H1 (cell line): Measurements from ENCODE around the gene H1-8. TPM values are rescaled to one million over a fixed set of nuclear protein-coding genes. Genes with fewer than 3 reads are reported as not detected.

Experiments
- CTCF ChIA-PET: fragments of 300-600 bp; sonication (Branson Sonifier 250); formaldehyde crosslinking; loops from one replicate; lab custom pipeline; 2021; ENCODE audit not compliant: partially characterized antibody; lab: Charles Lee
- POLR2A ChIA-PET: fragments of 300-600 bp; sonication (Branson Sonifier 250); formaldehyde crosslinking; loops from one replicate; lab custom pipeline; 2021; ENCODE audit warnings: inconsistent platforms; ENCODE audit not compliant: partially characterized antibody; lab: Charles Lee
- DNase-seq, 2 experiments: peaks; one replicate each; pipeline versions ENCODE4 v3.0.0 to v3.0.0-alpha.2; 2010 to 2022; ENCODE audit warnings: low spot score in 2 of 2, low read depth in 1 of 2, mixed read lengths in 1 of 2
- FAIRE-seq: peaks from 2 replicates; lab custom pipeline; 2011; peaks lifted over from hg19 to GRCh38; lab: Jason Lieb, UNC
- H2AFZ ChIP-seq: 2 replicates; pipeline ENCODE4 v1.8.1; 2012; ENCODE audit warnings: low read length, inconsistent platforms
- H2AK5ac ChIP-seq: 2 replicates; pipeline ENCODE4 v1.6.1; 2013; ENCODE audit warnings: low read depth, low read length
- H2BK120ac ChIP-seq: replicated peaks from 2 replicates; pipeline ENCODE3; 2013; ENCODE audit warnings: low read depth, low read length, inconsistent platforms
- H2BK12ac ChIP-seq: 2 replicates; pipeline ENCODE4 v1.6.1; 2013; ENCODE audit warnings: low read depth, low read length
- H2BK15ac ChIP-seq: 2 replicates; pipeline ENCODE4 v1.6.1; 2013; ENCODE audit warnings: low read length
- H2BK20ac ChIP-seq: 2 replicates; pipeline ENCODE4 v1.6.1; 2013; ENCODE audit warnings: low read length
- H2BK5ac ChIP-seq: 2 replicates; pipeline ENCODE4 v1.6.1; 2013; ENCODE audit warnings: low read depth, low read length
- H3K14ac ChIP-seq: 2 replicates; pipeline ENCODE4 v1.6.1; 2013; ENCODE audit warnings: inconsistent platforms; ENCODE audit not compliant: insufficient read length
- H3K18ac ChIP-seq: 2 replicates; pipeline ENCODE4 v1.6.1; 2013; ENCODE audit warnings: low read length; ENCODE audit errors: extremely low read depth
- H3K23ac ChIP-seq: 2 replicates; pipeline ENCODE4 v1.6.1; 2013; ENCODE audit warnings: inconsistent platforms; ENCODE audit not compliant: insufficient read length
- H3K23me2 ChIP-seq: 2 replicates; pipeline ENCODE4 v1.6.1; 2013; ENCODE audit warnings: low read depth, low read length
- H3K27ac ChIP-seq: 2 replicates; pipeline ENCODE4 v1.6.1; 2011; ENCODE audit warnings: low read depth, low read length, inconsistent platforms
- H3K27me3 ChIP-seq, 4 experiments: replicated peaks in 1 of 4; 1 replicate in 1 of 4; 2 replicates in 3 of 4; pipeline versions ENCODE4 v1.6.1 to v1.8.1; 2011 to 2013; ENCODE audit warnings: low read length in 3 of 4, mild to moderate bottlenecking in 3 of 4, inconsistent platforms in 2 of 4, mixed read lengths in 2 of 4, moderate library complexity in 1 of 4; ENCODE audit not compliant: control insufficient read depth in 3 of 4, insufficient read depth in 3 of 4; ENCODE audit errors: extremely low read depth in 1 of 4
- H3K36me3 ChIP-seq, 4 experiments: 2 replicates each; pipeline versions ENCODE4 v1.6.1 to v1.8.1; 2011 to 2013; ENCODE audit warnings: mild to moderate bottlenecking in 4 of 4, low read length in 3 of 4, moderate library complexity in 2 of 4, control low read depth in 1 of 4, inconsistent platforms in 1 of 4; ENCODE audit not compliant: insufficient read depth in 4 of 4, control insufficient read depth in 2 of 4
- H3K4ac ChIP-seq: replicated peaks from 2 replicates; pipeline ENCODE3; 2013; ENCODE audit warnings: low read length, low read depth, mixed read lengths, inconsistent platforms; ENCODE audit not compliant: insufficient read length
- H3K4me1 ChIP-seq, 4 experiments: replicated peaks in 1 of 4; 1 replicate in 1 of 4; 2 replicates in 3 of 4; pipeline versions ENCODE4 v1.6.1 to v1.8.1; 2011 to 2013; ENCODE audit warnings: low read length in 3 of 4, inconsistent platforms in 2 of 4, mixed read lengths in 1 of 4; ENCODE audit not compliant: insufficient read depth in 4 of 4, control insufficient read depth in 3 of 4
- H3K4me2 ChIP-seq, 2 experiments: 2 replicates each; pipeline versions ENCODE4 v1.6.1 to v1.8.1; 2011 to 2013; ENCODE audit warnings: low read depth in 2 of 2, low read length in 2 of 2, control low read depth in 1 of 2, inconsistent platforms in 1 of 2, mild to moderate bottlenecking in 1 of 2; ENCODE audit not compliant: insufficient read depth in 1 of 2
- H3K4me3 ChIP-seq, 4 experiments: fragments of 200-600, 300-600 bp in 1 of 4; sonication (generic), shearing (Covaris generic), sonication (Bioruptor Twin) in 1 of 4; 2 replicates each; pipeline versions ENCODE4 v1.5.1 to v1.8.1; 2011 to 2016; ENCODE audit warnings: low read length in 4 of 4, low read depth in 3 of 4, control low read depth in 2 of 4, inconsistent platforms in 2 of 4, mild to moderate bottlenecking in 2 of 4, mixed read lengths in 1 of 4, moderate library complexity in 1 of 4; ENCODE audit not compliant: insufficient read depth in 2 of 4; ENCODE audit errors: extremely low read depth in 1 of 4
- H3K56ac ChIP-seq: replicated peaks from 2 replicates; pipeline ENCODE3; 2013; ENCODE audit warnings: low read depth, mild to moderate bottlenecking, mixed read lengths, low read length, inconsistent platforms; ENCODE audit not compliant: insufficient read length
- H3K79me1 ChIP-seq: 2 replicates; pipeline ENCODE4 v1.6.1; 2013; ENCODE audit warnings: low read depth, low read length, control low read depth
- H3K79me2 ChIP-seq, 2 experiments: 2 replicates each; pipeline versions ENCODE4 v1.6.1 to v1.8.1; 2012 to 2013; ENCODE audit warnings: low read length in 2 of 2, mild to moderate bottlenecking in 2 of 2, inconsistent platforms in 1 of 2; ENCODE audit not compliant: insufficient read depth in 2 of 2, control insufficient read depth in 1 of 2
- H3K9ac ChIP-seq, 4 experiments: replicated peaks in 1 of 4; 1 replicate in 1 of 4; 2 replicates in 3 of 4; pipeline versions ENCODE4 v1.6.1 to v1.8.1; 2011 to 2013; ENCODE audit warnings: low read depth in 3 of 4, low read length in 3 of 4, control low read depth in 2 of 4, mild to moderate bottlenecking in 2 of 4, moderate library complexity in 2 of 4, inconsistent platforms in 1 of 4; ENCODE audit errors: extremely low read depth in 1 of 4
- H3K9me3 ChIP-seq, 2 experiments: 2 replicates each; pipeline versions ENCODE4 v1.6.1 to v1.8.1; 2012 to 2013; ENCODE audit warnings: mild to moderate bottlenecking in 2 of 2, moderate library complexity in 2 of 2, control low read depth in 1 of 2, inconsistent platforms in 1 of 2, low read depth in 1 of 2, low read length in 1 of 2, mixed read lengths in 1 of 2; ENCODE audit not compliant: insufficient read depth in 2 of 2
- H4K20me1 ChIP-seq, 2 experiments: replicated peaks in 1 of 2; 2 replicates each; pipeline versions ENCODE3 to v1.8.1; 2011 to 2013; ENCODE audit warnings: inconsistent platforms in 2 of 2, low read length in 2 of 2, mild to moderate bottlenecking in 1 of 2; ENCODE audit not compliant: insufficient read depth in 2 of 2, control insufficient read depth in 1 of 2
- H4K5ac ChIP-seq: 2 replicates; pipeline ENCODE4 v1.6.1; 2013; ENCODE audit warnings: low read length, low read depth, mixed read lengths, inconsistent platforms; ENCODE audit not compliant: insufficient read length
- H4K8ac ChIP-seq: 2 replicates; pipeline ENCODE4 v1.8.0; 2013; ENCODE audit warnings: mild to moderate bottlenecking, moderate library complexity, low read length, inconsistent platforms; ENCODE audit not compliant: insufficient read depth; ENCODE audit errors: extremely low read depth
- H4K91ac ChIP-seq: replicated peaks from 2 replicates; pipeline ENCODE3; 2013; ENCODE audit warnings: low read length, mixed read lengths, inconsistent platforms; ENCODE audit not compliant: insufficient read length
- ASH2L ChIP-seq: fragments of 200-600, 300-600 bp; sonication (generic); IDR thresholded peaks from one replicate; pipeline ENCODE4 v1.7.1; 2017; ENCODE audit warnings: low read length
- E2F6 ChIP-seq: IDR thresholded peaks from 2 replicates; pipeline ENCODE4 v1.6.1; 2012; ENCODE audit warnings: inconsistent platforms
- EGR1 ChIP-seq: IDR thresholded peaks from 2 replicates; pipeline ENCODE4 v1.6.1; 2011; ENCODE audit warnings: low read depth, low read length, borderline replicate concordance
- EP300 ChIP-seq, 2 experiments: IDR thresholded peaks; 1 replicate in 1 of 2; 2 replicates in 1 of 2; pipeline ENCODE4 v1.6.1; 2011 to 2012; ENCODE audit warnings: low read depth in 2 of 2, low read length in 2 of 2, mild to moderate bottlenecking in 2 of 2, borderline replicate concordance in 1 of 2, inconsistent platforms in 1 of 2, moderate library complexity in 1 of 2
- KDM1A ChIP-seq: fragments of 200-600, 300-600 bp; sonication (generic); IDR thresholded peaks from 2 replicates; pipeline ENCODE4 v1.7.1; 2016; ENCODE audit warnings: mild to moderate bottlenecking, low read length, borderline replicate concordance
- PHF8 ChIP-seq: fragments of 200-600 bp; sonication (generic); conservative IDR thresholded peaks from 2 replicates; pipeline ENCODE4 v1.7.1; 2012; ENCODE audit warnings: low read depth, mild to moderate bottlenecking, inconsistent platforms, low read length, moderate library complexity
- SP1 ChIP-seq: IDR thresholded peaks from 2 replicates; pipeline ENCODE4 v1.6.1; 2011; ENCODE audit warnings: low read depth, low read length
- SP4 ChIP-seq: IDR thresholded peaks from 2 replicates; pipeline ENCODE4 v1.6.1; 2012; ENCODE audit warnings: low read length, inconsistent platforms
- TAF7 ChIP-seq: optimal IDR thresholded peaks from 2 replicates; pipeline ENCODE3; 2011; ENCODE audit warnings: low read depth, mild to moderate bottlenecking, inconsistent platforms, low read length, moderate library complexity, borderline replicate concordance
- YY1 ChIP-seq: IDR thresholded peaks from 2 replicates; pipeline ENCODE4 v1.6.1; 2011; ENCODE audit warnings: low read depth, mild to moderate bottlenecking, low read length
- WGBS, 2 experiments: shearing (Covaris generic) in 1 of 2; methylation state at CpG; one replicate each; pipeline versions ENCODE4 v1.1.6 to v1.1.7; 2013 to 2015; ENCODE audit warnings: low lambda C conversion rate in 2 of 2, mixed read lengths in 2 of 2, inconsistent platforms in 1 of 2, low coverage in 1 of 2, missing lambda C conversion rate in 1 of 2; ENCODE audit not compliant: insufficient replicate concordance in 2 of 2, insufficient coverage in 1 of 2, insufficient read length in 1 of 2; ENCODE audit errors: extremely low coverage in 1 of 2, missing lambda C conversion rate in 1 of 2; 5-methylcytosine and 5-hydroxymethylcytosine counted together
- polyA plus RNA-seq, 7 experiments: library from polyadenylated mRNA; depleted of rRNA in 3 of 7; stranded (reverse) in 5 of 7; unstranded in 2 of 7; fragments of >200 nt in 5 of 7; fragments of 200-250 nt in 2 of 7; gene quantifications; 1 replicate in 5 of 7; 2 replicates in 1 of 7; 4 replicates in 1 of 7; pipeline versions ENCODE4 v1.2.1 to v1.2.3, GENCODE V29; 2011 to 2013; ENCODE audit warnings: missing spikeins in 2 of 7, mixed read lengths in 2 of 7
- total RNA-seq: library from RNA; stranded (reverse); fragmentation: NEBNext Ultra II Directional; extraction: Animal tissue kit (Norgen Biotek cat#: 25700); gene quantifications from 2 replicates; pipeline ENCODE4 v1.2.1, GENCODE V29; 2021

Gene H1-8
- total and polyA plus RNA-seq, 2 of the 8 experiments (the other 6 are each of a cell fraction or from before 2014, with no cell fraction given), result not detected

DNA sequence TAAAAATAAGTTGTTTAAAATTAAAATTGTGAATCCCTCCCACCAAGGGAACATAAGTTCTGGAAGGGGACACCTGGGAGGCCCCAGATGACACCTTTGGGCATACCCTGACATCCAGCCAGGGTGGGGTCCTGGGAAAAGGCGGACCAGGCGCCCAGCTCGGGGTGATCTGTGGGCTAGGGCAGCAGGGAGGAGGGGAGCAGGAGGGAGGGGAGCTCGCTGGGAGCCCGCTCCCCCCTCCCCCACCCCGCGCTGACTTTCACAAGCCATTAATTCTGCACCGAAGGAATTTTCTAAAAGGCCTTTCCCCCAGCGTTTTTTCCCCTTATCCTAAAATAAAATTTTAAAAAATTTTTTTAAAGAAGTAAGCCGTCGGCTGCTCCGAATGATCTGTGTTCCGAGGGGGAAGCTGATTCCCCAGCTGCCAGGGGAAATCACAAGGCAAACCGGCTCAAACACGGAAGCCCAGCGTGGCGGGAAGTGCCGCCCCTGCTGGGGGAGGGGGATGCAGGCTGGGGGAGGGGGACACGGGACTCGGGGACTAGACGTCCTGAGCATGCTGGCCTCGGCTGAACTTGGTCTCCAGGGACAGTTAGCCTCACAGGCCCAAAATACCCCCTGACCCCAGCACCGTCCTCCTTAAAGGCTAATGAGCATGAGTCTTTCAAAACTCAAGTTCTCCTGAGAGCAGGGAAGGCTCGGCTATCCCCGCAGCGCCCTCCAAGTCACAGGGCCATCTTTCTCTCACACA lies 49.6 kb downstream of the H1-8 start:
- WGBS, 2 experiments, result 14% methylated on average over 16 of the region's 26 CpGs; no CpG with 5 or more reads in 1 of the 2 experiments
- Histone ChIP-seq H3K36me3 (no peaks in the 10 kb centered on the region), H2AFZ (no peak overlapping the region), H3K56ac (no peak overlapping the region), H3K27me3 (no peaks in the 10 kb centered on the region), H2BK15ac (peak overlapping the region; percentile 46; the same call in 1 of the 2 replicates), H3K14ac (no peak overlapping the region), H3K9ac (peak overlapping the region in 1 of 4 experiments; percentile 13; a peak in 1 of 7 replicates), H2BK5ac (peak overlapping the region; percentile 93; the same call in 1 of the 2 replicates), H3K4me2 (peak overlapping the region; percentile 61 to 75), H3K18ac (peak overlapping the region; percentile 92), H3K4ac (peak overlapping the region; percentile 73), H3K23me2 (no peaks in the 10 kb centered on the region; the same call in 1 of the 2 replicates), H2BK120ac (peak overlapping the region; percentile 89), H3K4me3 (peak overlapping the region; percentile 6 to 53 (median 13); a peak in 4 of 8 replicates), H3K79me2 (peaks cover 0 to 13% of the 10 kb centered on the region in 2 experiments; a peak in 1 of 4 replicates), H3K79me1 (peaks cover 10% of the 10 kb centered on the region), H3K23ac (no peak overlapping the region), H4K20me1 (no peaks in the 10 kb centered on the region), H4K5ac (no peak overlapping the region), H3K9me3 (no peaks in the 10 kb centered on the region), H3K4me1 (peaks cover 13 to 49% (median 39%) of the 10 kb centered on the region in 4 experiments), H4K8ac (no peak overlapping the region), H2BK20ac (peak overlapping the region; percentile 13; the same call in 1 of the 2 replicates), H3K27ac (peak overlapping the region; percentile 10; the same call in 1 of the 2 replicates), H2BK12ac (peak overlapping the region; percentile 99), H4K91ac (peak overlapping the region; percentile 91), H2AK5ac (no peak overlapping the region)
- FAIRE-seq (no peak), DNase-seq (peak in 1 of 2 experiments; percentile 77)
- CTCF ChIA-PET, result interaction anchor here (0.7 to 2.7 kb wide), 15 partner anchors 8 to 112 kb away, joined by 3 to 11 read pairs (median 4); no protein-coding TSS in a partner anchor
- POLR2A ChIA-PET, result interaction anchor here (0.9 to 2.5 kb wide), 10 partner anchors 11 to 102 kb away, joined by 3 to 14 read pairs (median 3); partner anchors contain the start of gene PLXND1
- TF ChIP-seq EGR1, result peak; percentile 53; the same call in 1 of the 2 replicates
- no peak for TF ChIP-seq YY1
- TF ChIP-seq EP300 (IDR thresholded peaks at IDR 0.05; ENCODE audit: borderline replicate concordance in 1 of 2, low read depth in 2 of 2, low read length in 2 of 2), result 0 out of 3 replicates have a peak, but pooled peaks of 1 of the 2 experiments have one; percentile 32
- TF ChIP-seq TAF7, result peak; percentile 34
- TF ChIP-seq SP4, result no peak
- peak; percentile 45; the same call in 1 of the 2 replicates for TF ChIP-seq KDM1A
- no peak for TF ChIP-seq PHF8
- TF ChIP-seq SP1, result 0 out of 2 replicates have a peak, but pooled peaks have one; percentile 31
- peak; percentile 57; the same call in 1 of the 2 replicates for TF ChIP-seq E2F6
- peak; percentile 61 for TF ChIP-seq ASH2L
